HG02852 (cell line): ENCODE data around the gene OTOP1.
"Not testable (repeated sequence)": the region's sequence is repeated elsewhere in the genome, so short reads cannot be mapped to it uniquely, and the experiment has no call there.

ENCODE experiments used
- ATAC-seq: cut with Tn5 transposase; IDR thresholded peaks from one replicate; pipeline ENCODE4 v1.9.1; 2021; ENCODE audit warnings: mild to moderate bottlenecking, moderate library complexity; ENCODE audit not compliant: unreplicated experiment

The OTOP1 gene

GRCh38 chr4:4239551-4239950, 12.8 kb upstream of the OTOP1 start:
- not testable (repeated sequence) for ATAC-seq

GRCh38 chr4:4233610-4234009, 6.9 kb upstream of the OTOP1 start:
- no peak for ATAC-seq

GRCh38 chr4:4228356-4228668, 1.6 kb upstream of the OTOP1 start:
- no peak for ATAC-seq

GRCh38 chr4:4227510-4228355, 1.0 kb upstream of the OTOP1 start:
- no peak for ATAC-seq

- no peak for ATAC-seq
Measured at GRCh38 chr4:4225915-4226605, 669 bp downstream of the OTOP1 start.

- ATAC-seq: no peak
Measured at GRCh38 chr4:4217113-4217512, 9.6 kb downstream of the OTOP1 start.

GRCh38 chr4:4216648-4217047, 10.1 kb downstream of the OTOP1 start:
- no peak for ATAC-seq

GRCh38 chr4:4213674-4214073, 13.1 kb downstream of the OTOP1 start:
- not testable (repeated sequence) for ATAC-seq

GRCh38 chr4:4206204-4206603, 20.5 kb downstream of the OTOP1 start:
- no peak for ATAC-seq

GRCh38 chr4:4204401-4204745, 22.4 kb downstream of the OTOP1 start:
- ATAC-seq: no peak

GRCh38 chr4:4203688-4204400, 22.9 kb downstream of the OTOP1 start:
- no peak for ATAC-seq

GRCh38 chr4:4202510-4202909, 24.2 kb downstream of the OTOP1 start:
- ATAC-seq: no peak

- ATAC-seq: no peak
Measured at GRCh38 chr4:4200624-4201023, 26.1 kb downstream of the OTOP1 start.

GRCh38 chr4:4195354-4195753, 31.4 kb downstream of the OTOP1 start:
- ATAC-seq: no peak

GRCh38 chr4:4188557-4188956, 38.2 kb downstream of the OTOP1 start:
- not testable (repeated sequence) for ATAC-seq

- ATAC-seq: no peak
Measured at GRCh38 chr4:4185528-4185927, 41.2 kb downstream of the OTOP1 start.

- ATAC-seq: no peak
Measured at GRCh38 chr4:4182835-4183568, 43.7 kb downstream of the OTOP1 start.

- no peak for ATAC-seq
Measured at GRCh38 chr4:4170596-4171150, 56.1 kb downstream of the OTOP1 start.

GRCh38 chr4:4167981-4168780, 58.5 kb downstream of the OTOP1 start:
- ATAC-seq: not testable (repeated sequence)

- not testable (repeated sequence) for ATAC-seq
Measured at GRCh38 chr4:4166986-4167385, 59.7 kb downstream of the OTOP1 start.
